HCT116 (cell line): Measurements from ENCODE around the gene PARP12.

Source experiments
- EZH2 ChIP-seq: fragments of 200-600 bp; sonication (generic); IDR thresholded peaks from 2 replicates; pipeline ENCODE4 v1.6.1; 2017; ENCODE audit warnings: antibody characterized with exemption, mixed run types
- EZH2phosphoT487 ChIP-seq: fragments of 200-600 bp; IDR thresholded peaks from 2 replicates; pipeline ENCODE4 v1.6.1; 2018; ENCODE audit warnings: antibody characterized with exemption, borderline replicate concordance
- JUND ChIP-seq: IDR thresholded peaks from 2 replicates; pipeline ENCODE4 v1.6.1; 2012
- POLR2A ChIP-seq: IDR thresholded peaks from 2 replicates; pipeline ENCODE4 v1.7.0; 2011; ENCODE audit warnings: borderline replicate concordance; ENCODE audit not compliant: insufficient read depth, insufficient read length; ENCODE audit errors: extremely low read depth
- POLR2AphosphoS5 ChIP-seq: IDR thresholded peaks from 2 replicates; pipeline ENCODE4 v1.6.1; 2011; ENCODE audit warnings: mild to moderate bottlenecking, low read depth, low read length, moderate library complexity
- RAD21 ChIP-seq: IDR thresholded peaks from 2 replicates; pipeline ENCODE4 v1.6.1; 2012; ENCODE audit warnings: low read depth, mild to moderate bottlenecking
- ZFX ChIP-seq: fragments of 450-650 bp; IDR thresholded peaks from 2 replicates; pipeline ENCODE4 v1.6.1; 2017
- TF ChIP-seq, protein P1 (sequence below), 3 experiments: fragments of 200-600 bp in 1 of 3; sonication (generic) in 1 of 3; IDR thresholded peaks in 2 of 3; conservative IDR thresholded peaks in 1 of 3; 2 replicates each; pipeline ENCODE4 v1.5.1; 2012 to 2017; ENCODE audit warnings: low read depth in 2 of 3, low read length in 2 of 3, antibody characterized with exemption in 1 of 3, borderline replicate concordance in 1 of 3, control low read depth in 1 of 3, mild to moderate bottlenecking in 1 of 3, mixed read lengths in 1 of 3, mixed run types in 1 of 3, moderate library complexity in 1 of 3; ENCODE audit not compliant: insufficient read depth in 1 of 3
- TF ChIP-seq, protein P2 (sequence below): IDR thresholded peaks from 2 replicates; pipeline ENCODE4 v1.6.1; 2012; ENCODE audit warnings: low read depth

DNA sequence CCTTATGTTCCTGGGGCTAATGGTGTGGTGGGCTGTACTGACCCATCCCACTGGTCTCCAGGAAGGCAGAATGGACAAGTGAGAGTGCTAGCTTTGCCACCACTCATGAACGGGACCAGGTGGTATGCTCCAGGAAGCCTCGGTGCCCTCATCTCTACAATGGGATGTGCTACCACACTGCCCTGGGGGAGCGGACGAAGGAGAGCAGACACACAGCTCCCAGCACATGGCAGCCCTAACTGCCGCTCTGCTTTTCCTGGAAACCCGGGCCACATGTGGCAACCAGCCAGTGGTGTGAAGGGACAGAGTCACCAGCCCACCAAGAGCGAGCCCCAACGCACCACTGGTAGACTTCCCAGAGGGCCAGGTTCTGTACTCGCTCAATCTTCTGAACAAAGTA is 35.8 kb downstream of the PARP12 start:
- TF ChIP-seq, protein P1, sequence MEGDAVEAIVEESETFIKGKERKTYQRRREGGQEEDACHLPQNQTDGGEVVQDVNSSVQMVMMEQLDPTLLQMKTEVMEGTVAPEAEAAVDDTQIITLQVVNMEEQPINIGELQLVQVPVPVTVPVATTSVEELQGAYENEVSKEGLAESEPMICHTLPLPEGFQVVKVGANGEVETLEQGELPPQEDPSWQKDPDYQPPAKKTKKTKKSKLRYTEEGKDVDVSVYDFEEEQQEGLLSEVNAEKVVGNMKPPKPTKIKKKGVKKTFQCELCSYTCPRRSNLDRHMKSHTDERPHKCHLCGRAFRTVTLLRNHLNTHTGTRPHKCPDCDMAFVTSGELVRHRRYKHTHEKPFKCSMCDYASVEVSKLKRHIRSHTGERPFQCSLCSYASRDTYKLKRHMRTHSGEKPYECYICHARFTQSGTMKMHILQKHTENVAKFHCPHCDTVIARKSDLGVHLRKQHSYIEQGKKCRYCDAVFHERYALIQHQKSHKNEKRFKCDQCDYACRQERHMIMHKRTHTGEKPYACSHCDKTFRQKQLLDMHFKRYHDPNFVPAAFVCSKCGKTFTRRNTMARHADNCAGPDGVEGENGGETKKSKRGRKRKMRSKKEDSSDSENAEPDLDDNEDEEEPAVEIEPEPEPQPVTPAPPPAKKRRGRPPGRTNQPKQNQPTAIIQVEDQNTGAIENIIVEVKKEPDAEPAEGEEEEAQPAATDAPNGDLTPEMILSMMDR (IDR thresholded peaks at IDR 0.05 in 2 of 3, conservative IDR thresholded peaks at IDR 0.05 in 1 of 3; ENCODE audit: borderline replicate concordance in 1 of 3, insufficient read depth in 1 of 3, low read depth in 2 of 3, low read length in 2 of 3), result no peak
- TF ChIP-seq JUND (no peak), EZH2 (no peak), POLR2AphosphoS5 (no peak), EZH2phosphoT487 (no peak), RAD21 (no peak), ZFX (no peak), POLR2A (no peak)
- TF ChIP-seq, protein P2, sequence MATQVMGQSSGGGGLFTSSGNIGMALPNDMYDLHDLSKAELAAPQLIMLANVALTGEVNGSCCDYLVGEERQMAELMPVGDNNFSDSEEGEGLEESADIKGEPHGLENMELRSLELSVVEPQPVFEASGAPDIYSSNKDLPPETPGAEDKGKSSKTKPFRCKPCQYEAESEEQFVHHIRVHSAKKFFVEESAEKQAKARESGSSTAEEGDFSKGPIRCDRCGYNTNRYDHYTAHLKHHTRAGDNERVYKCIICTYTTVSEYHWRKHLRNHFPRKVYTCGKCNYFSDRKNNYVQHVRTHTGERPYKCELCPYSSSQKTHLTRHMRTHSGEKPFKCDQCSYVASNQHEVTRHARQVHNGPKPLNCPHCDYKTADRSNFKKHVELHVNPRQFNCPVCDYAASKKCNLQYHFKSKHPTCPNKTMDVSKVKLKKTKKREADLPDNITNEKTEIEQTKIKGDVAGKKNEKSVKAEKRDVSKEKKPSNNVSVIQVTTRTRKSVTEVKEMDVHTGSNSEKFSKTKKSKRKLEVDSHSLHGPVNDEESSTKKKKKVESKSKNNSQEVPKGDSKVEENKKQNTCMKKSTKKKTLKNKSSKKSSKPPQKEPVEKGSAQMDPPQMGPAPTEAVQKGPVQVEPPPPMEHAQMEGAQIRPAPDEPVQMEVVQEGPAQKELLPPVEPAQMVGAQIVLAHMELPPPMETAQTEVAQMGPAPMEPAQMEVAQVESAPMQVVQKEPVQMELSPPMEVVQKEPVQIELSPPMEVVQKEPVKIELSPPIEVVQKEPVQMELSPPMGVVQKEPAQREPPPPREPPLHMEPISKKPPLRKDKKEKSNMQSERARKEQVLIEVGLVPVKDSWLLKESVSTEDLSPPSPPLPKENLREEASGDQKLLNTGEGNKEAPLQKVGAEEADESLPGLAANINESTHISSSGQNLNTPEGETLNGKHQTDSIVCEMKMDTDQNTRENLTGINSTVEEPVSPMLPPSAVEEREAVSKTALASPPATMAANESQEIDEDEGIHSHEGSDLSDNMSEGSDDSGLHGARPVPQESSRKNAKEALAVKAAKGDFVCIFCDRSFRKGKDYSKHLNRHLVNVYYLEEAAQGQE, result no peak
